HepG2 (cell line): Measurements from ENCODE around the gene RTEL1. TPM values are rescaled to one million over a fixed set of nuclear protein-coding genes. Genes with fewer than 3 reads are reported as not detected.

Source experiments
- BCLAF1 ChIP-seq: fragments of 450-650 bp; IDR thresholded peaks from 2 replicates; pipeline ENCODE4 v1.6.1; 2017; ENCODE audit warnings: mild to moderate bottlenecking
- EED ChIP-seq: sonication (generic); formaldehyde crosslinking; IDR thresholded peaks from 2 replicates; pipeline ENCODE4 v1.5.0; 2020; ENCODE audit warnings: mild to moderate bottlenecking, missing genetic modification reagents
- KMT2B ChIP-seq: IDR thresholded peaks from 2 replicates; pipeline ENCODE4 v1.6.1; 2016; ENCODE audit warnings: missing genetic modification reagents, missing compliant biosample characterization
- PRDM10 ChIP-seq: sonication (generic); formaldehyde crosslinking; IDR thresholded peaks from 2 replicates; pipeline ENCODE4 v1.4.0; 2020; ENCODE audit warnings: low read depth, missing genetic modification reagents
- ZBTB2 ChIP-seq: sonication (generic); formaldehyde crosslinking; IDR thresholded peaks from 2 replicates; pipeline ENCODE4 v1.8.0; 2022; ENCODE audit warnings: low read depth, missing genetic modification reagents
- ZFP36 ChIP-seq: fragments of 150-350 bp; IDR thresholded peaks from 2 replicates; pipeline ENCODE4 v1.6.1; 2018; ENCODE audit warnings: borderline replicate concordance, low read length, low read depth; ENCODE audit not compliant: partially characterized antibody
- ZNF333 ChIP-seq: sonication (generic); formaldehyde crosslinking; IDR thresholded peaks from 2 replicates; pipeline ENCODE4 v1.4.0; 2020; ENCODE audit warnings: mild to moderate bottlenecking, missing genetic modification reagents, borderline replicate concordance
- ZNF44 ChIP-seq: sonication (generic); formaldehyde crosslinking; IDR thresholded peaks from 2 replicates; pipeline ENCODE4 v1.5.1; 2020; ENCODE audit warnings: mild to moderate bottlenecking, missing genetic modification reagents
- ZNF547 ChIP-seq: sonication (generic); formaldehyde crosslinking; IDR thresholded peaks from 2 replicates; pipeline ENCODE4 v1.5.1; 2020; ENCODE audit warnings: mild to moderate bottlenecking, missing genetic modification reagents
- ZNF552 ChIP-seq: sonication (generic); formaldehyde crosslinking; IDR thresholded peaks from 2 replicates; pipeline ENCODE4 v1.9.0; 2022; ENCODE audit warnings: missing genetic modification reagents, mild to moderate bottlenecking, borderline replicate concordance
- ZNF577 ChIP-seq: sonication (generic); formaldehyde crosslinking; IDR thresholded peaks from 2 replicates; pipeline ENCODE4 v1.4.0; 2020; ENCODE audit warnings: mild to moderate bottlenecking, low read depth, missing genetic modification reagents, borderline replicate concordance
- ZSCAN9 ChIP-seq: IDR thresholded peaks from 2 replicates; pipeline ENCODE4 v1.6.1; 2016; ENCODE audit warnings: borderline replicate concordance
- polyA plus RNA-seq, 8 experiments: library from polyadenylated mRNA; depleted of rRNA in 3 of 8; stranded (reverse) in 7 of 8; unstranded in 1 of 8; fragments of >200 nt; fragmentation: Illumina TruSeq in 4 of 8; extraction: Trizol in 4 of 8; gene quantifications; 2 replicates each; pipeline versions ENCODE4 v1.2.1 to v1.2.3, GENCODE V29; 2011 to 2016; ENCODE audit warnings: low read depth in 4 of 8, missing spikeins in 1 of 8, mixed read lengths in 1 of 8; ENCODE audit not compliant: insufficient read depth in 1 of 8
- total RNA-seq, 5 experiments: library from RNA; depleted of rRNA; stranded (reverse); fragments of >200 nt; fragmentation: Illumina TruSeq; extraction: Trizol; gene quantifications; 2 replicates each; pipeline ENCODE4 v1.2.3, GENCODE V29; 2016; ENCODE audit warnings: low read depth in 1 of 5
- TF ChIP-seq, protein P1 (sequence below): sonication (generic); formaldehyde crosslinking; IDR thresholded peaks from 2 replicates; pipeline ENCODE4 v1.5.1; 2020; ENCODE audit warnings: missing genetic modification reagents, mild to moderate bottlenecking, borderline replicate concordance
- TF ChIP-seq, protein P2 (sequence below): IDR thresholded peaks from 2 replicates; pipeline ENCODE4 v1.6.1; 2016; ENCODE audit warnings: missing compliant biosample characterization, missing genetic modification reagents, borderline replicate concordance
- TF ChIP-seq, protein P3 (sequence below): fragments of 450-650 bp; IDR thresholded peaks from 2 replicates; pipeline ENCODE4 v1.6.1; 2016

RTEL1 gene
- total and polyA plus RNA-seq, 2 of the 13 experiments (the other 11 are each of a cell fraction or from before 2014, with no cell fraction given) = 21.8 to 36.4 TPM

DNA sequence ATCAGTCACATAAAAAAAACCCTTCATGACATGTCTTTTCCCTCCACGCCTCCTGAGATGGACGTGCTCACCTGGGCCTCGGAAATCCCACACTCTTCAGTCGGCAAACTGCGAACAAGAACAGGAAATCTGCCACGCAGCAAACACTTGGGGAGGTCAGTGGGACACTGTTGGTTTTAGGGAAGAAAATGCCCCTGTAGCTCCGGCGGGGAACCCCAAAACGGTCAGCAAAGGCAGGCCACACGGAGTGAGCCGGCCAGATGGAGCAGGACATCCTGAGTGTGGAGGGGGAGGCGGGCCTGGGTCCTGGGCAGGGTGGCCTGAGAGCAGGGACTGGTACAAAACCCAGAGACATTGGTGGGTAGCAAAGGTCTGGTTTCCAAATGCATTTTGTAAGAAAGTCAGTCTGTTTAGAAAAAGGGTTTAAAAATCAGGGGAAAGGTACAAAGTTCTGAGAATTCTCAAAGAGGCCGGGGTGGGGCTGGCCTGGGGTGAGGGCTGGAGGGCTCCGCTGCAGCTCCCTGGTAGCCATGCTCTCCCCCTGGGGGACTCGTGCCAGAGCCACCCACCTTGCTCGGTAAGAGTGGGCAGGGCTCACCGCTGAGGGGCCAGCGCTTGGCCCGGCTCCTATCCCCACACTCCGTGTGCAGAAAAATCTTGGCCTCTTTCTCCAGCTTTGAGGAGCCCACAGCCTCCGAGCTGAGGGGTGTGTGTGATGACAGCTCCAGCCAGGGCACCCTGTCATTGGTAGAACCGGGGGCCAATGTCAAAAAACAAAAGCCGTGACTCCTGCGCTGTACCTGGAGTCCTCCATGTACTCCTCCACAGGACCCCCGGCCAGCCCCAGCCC is 86.7 kb downstream of the RTEL1 start (continued):
- TF ChIP-seq ZSCAN9 (CRISPR knock-in tag) (no peak), BCLAF1 (no peak), ZNF552 (no peak; the same call in 1 of the 2 replicates), ZBTB2 (CRISPR knock-in tag) (no peak; the same call in 1 of the 2 replicates), PRDM10 (CRISPR knock-in tag) (no peak), ZNF547 (CRISPR knock-in tag) (peak; percentile 9; the same call in 1 of the 2 replicates), EED (no peak), KMT2B (no peak), ZNF333 (CRISPR knock-in tag) (no peak), ZNF44 (CRISPR knock-in tag) (no peak), ZNF577 (CRISPR knock-in tag) (no peak), ZFP36 (no peak)
- TF ChIP-seq, protein P1, sequence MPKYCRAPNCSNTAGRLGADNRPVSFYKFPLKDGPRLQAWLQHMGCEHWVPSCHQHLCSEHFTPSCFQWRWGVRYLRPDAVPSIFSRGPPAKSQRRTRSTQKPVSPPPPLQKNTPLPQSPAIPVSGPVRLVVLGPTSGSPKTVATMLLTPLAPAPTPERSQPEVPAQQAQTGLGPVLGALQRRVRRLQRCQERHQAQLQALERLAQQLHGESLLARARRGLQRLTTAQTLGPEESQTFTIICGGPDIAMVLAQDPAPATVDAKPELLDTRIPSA (CRISPR knock-in tag) = 0 out of 2 replicates have a peak, but pooled peaks have one; percentile 51
- TF ChIP-seq, protein P2, sequence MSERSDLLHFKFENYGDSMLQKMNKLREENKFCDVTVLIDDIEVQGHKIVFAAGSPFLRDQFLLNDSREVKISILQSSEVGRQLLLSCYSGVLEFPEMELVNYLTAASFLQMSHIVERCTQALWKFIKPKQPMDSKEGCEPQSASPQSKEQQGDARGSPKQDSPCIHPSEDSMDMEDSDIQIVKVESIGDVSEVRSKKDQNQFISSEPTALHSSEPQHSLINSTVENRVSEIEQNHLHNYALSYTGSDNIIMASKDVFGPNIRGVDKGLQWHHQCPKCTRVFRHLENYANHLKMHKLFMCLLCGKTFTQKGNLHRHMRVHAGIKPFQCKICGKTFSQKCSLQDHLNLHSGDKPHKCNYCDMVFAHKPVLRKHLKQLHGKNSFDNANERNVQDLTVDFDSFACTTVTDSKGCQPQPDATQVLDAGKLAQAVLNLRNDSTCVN (CRISPR knock-in tag) = no peak
- TF ChIP-seq, protein P3, sequence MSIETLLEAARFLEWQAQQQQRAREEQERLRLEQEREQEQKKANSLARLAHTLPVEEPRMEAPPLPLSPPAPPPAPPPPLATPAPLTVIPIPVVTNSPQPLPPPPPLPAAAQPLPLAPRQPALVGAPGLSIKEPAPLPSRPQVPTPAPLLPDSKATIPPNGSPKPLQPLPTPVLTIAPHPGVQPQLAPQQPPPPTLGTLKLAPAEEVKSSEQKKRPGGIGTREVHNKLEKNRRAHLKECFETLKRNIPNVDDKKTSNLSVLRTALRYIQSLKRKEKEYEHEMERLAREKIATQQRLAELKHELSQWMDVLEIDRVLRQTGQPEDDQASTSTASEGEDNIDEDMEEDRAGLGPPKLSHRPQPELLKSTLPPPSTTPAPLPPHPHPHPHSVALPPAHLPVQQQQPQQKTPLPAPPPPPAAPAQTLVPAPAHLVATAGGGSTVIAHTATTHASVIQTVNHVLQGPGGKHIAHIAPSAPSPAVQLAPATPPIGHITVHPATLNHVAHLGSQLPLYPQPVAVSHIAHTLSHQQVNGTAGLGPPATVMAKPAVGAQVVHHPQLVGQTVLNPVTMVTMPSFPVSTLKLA = no peak
